Thoracic aorta (tissue), 2 donors: ENCODE data around the gene RAMP3. TPM values are rescaled to one million over a fixed set of nuclear protein-coding genes. Genes with fewer than 3 reads are reported as not detected.

Source experiments
- ATAC-seq: fragments of 150-250 bp; one replicate; pipeline ENCODE4 v1.8.0; 2017; ENCODE audit warnings: low read depth; ENCODE audit not compliant: insufficient number of reproducible peaks, low FRiP score
- DNase-seq: peaks from one replicate; pipeline ENCODE4 v3.0.0-alpha.2; 2020; ENCODE audit warnings: low spot score
- H3K27ac ChIP-seq, 2 donors: fragments of 200-600 bp; sonication (generic); 1 replicate in 1 of 2; 2 replicates in 1 of 2; pipeline ENCODE4 v1.5.1; 2016; ENCODE audit warnings: mild to moderate bottlenecking in 2 of 2, moderate library complexity in 2 of 2
- H3K27me3 ChIP-seq: fragments of 200-600 bp; sonication (generic); replicated peaks from 2 replicates; pipeline ENCODE4 v1.6.0; 2016; ENCODE audit warnings: mild to moderate bottlenecking; ENCODE audit not compliant: insufficient read depth
- H3K36me3 ChIP-seq: fragments of 200-600 bp; sonication (generic); one replicate; pipeline ENCODE4 v1.5.1; 2016
- H3K4me1 ChIP-seq, 2 donors: fragments of 200-600 bp; sonication (generic); 1 replicate in 1 of 2; 2 replicates in 1 of 2; pipeline versions ENCODE4 v1.5.1 to v1.6.0; 2016; ENCODE audit warnings: low read depth in 2 of 2, mild to moderate bottlenecking in 1 of 2; ENCODE audit not compliant: control insufficient read depth in 1 of 2
- H3K4me3 ChIP-seq: fragments of 200-600 bp; sonication (generic); 2 replicates; pipeline ENCODE4 v1.5.1; 2016; ENCODE audit warnings: mild to moderate bottlenecking
- H3K9me3 ChIP-seq: fragments of 200-600 bp; sonication (generic); 2 replicates; pipeline ENCODE4 v1.5.1; 2016
- CTCF ChIP-seq: fragments of 200-600 bp; sonication (generic); IDR thresholded peaks from one replicate; pipeline ENCODE4 v1.5.1; 2019; ENCODE audit warnings: antibody characterized with exemption
- total RNA-seq, 2 donors: library from RNA; depleted of rRNA; stranded (reverse); fragments of >200 nt; gene quantifications; one replicate each; pipeline versions ENCODE4 v1.1.0 to v1.2.3, GENCODE V29; 2016

RAMP3 gene
- total RNA-seq, 2 donors from 2014 or later: 76.5 to 123 TPM

- Histone ChIP-seq H3K9me3 (no peaks in the 10 kb centered on the region), H3K27ac (no peak overlapping the region), H3K36me3 (no peaks in the 10 kb centered on the region), H3K4me3 (no peak overlapping the region), H3K4me1 (peaks cover 11 to 18% of the 10 kb centered on the region in 2 donors), H3K27me3 (no peaks in the 10 kb centered on the region)
- DNase-seq: no peak
- no peak for ATAC-seq
- TF ChIP-seq CTCF: no peak
These were observed 42.7 kb upstream of the RAMP3 start for GRCh38 chr7:45114926-45115325.

- TF ChIP-seq CTCF: no peak
- Histone ChIP-seq H3K36me3 (no peaks in the 10 kb centered on the region), H3K27ac (no peak overlapping the region), H3K4me3 (no peak overlapping the region), H3K9me3 (no peaks in the 10 kb centered on the region), H3K4me1 (peaks cover 3 to 7% of the 10 kb centered on the region in 2 donors), H3K27me3 (no peaks in the 10 kb centered on the region)
- ATAC-seq (no peak), DNase-seq (no peak)
These were observed 41.5 kb upstream of the RAMP3 start for GRCh38 chr7:45116048-45116447.

- ATAC-seq (no peak), DNase-seq (no peak)
- Histone ChIP-seq H3K9me3 (no peaks in the 10 kb centered on the region), H3K4me3 (no peak overlapping the region), H3K27me3 (no peaks in the 10 kb centered on the region), H3K4me1 (no peaks in the 10 kb centered on the region), H3K36me3 (no peaks in the 10 kb centered on the region), H3K27ac (no peak overlapping the region)
- TF ChIP-seq CTCF: no peak
These were observed 40.0 kb upstream of the RAMP3 start for GRCh38 chr7:45117582-45117981.

GRCh38 chr7:45118292-45118691 lies 39.3 kb upstream of the RAMP3 start:
- Histone ChIP-seq H3K4me3 (no peak overlapping the region), H3K27me3 (no peaks in the 10 kb centered on the region), H3K36me3 (no peaks in the 10 kb centered on the region), H3K4me1 (no peaks in the 10 kb centered on the region), H3K9me3 (no peaks in the 10 kb centered on the region), H3K27ac (no peak overlapping the region)
- ATAC-seq (no peak), DNase-seq (no peak)
- TF ChIP-seq CTCF: no peak

GRCh38 chr7:45118889-45119331 lies 38.7 kb upstream of the RAMP3 start:
- H3K9me3 ChIP-seq: no peaks in the 10 kb centered on the region
- H3K27me3 ChIP-seq: no peaks in the 10 kb centered on the region
- no peaks in the 10 kb centered on the region for H3K4me1 ChIP-seq
- H3K27ac ChIP-seq: no peak overlapping the region
- TF ChIP-seq CTCF: no peak
- no peak overlapping the region for H3K4me3 ChIP-seq
- DNase-seq (no peak), ATAC-seq (no peak)
- no peaks in the 10 kb centered on the region for H3K36me3 ChIP-seq
